IMR-90 (cell line): ENCODE results near the gene SERPINB1. TPM values are rescaled to one million over a fixed set of nuclear protein-coding genes. Genes with fewer than 3 reads are reported as not detected.

Experiments
- ATAC-seq: fragments of 200-7000 bp; cut with Tn5 transposase; 2 replicates; pipeline ENCODE4 v1.9.1; 2020; ENCODE audit warnings: low read depth, mild to moderate bottlenecking, moderate library complexity
- BruUV-seq: library from RNA; stranded (reverse); fragments of 400-500 nt; replicated peaks from 2 replicates; lab custom pipeline; 2021; lab: Mats Ljungman, UMichigan
- CTCF ChIA-PET: fragments of 300-600 bp; formaldehyde crosslinking; extraction: SDS; loops from one replicate; lab custom pipeline; 2021; ENCODE audit warnings: antibody characterized with exemption; lab: Yijun Ruan, JAX
- POLR2A ChIA-PET: fragments of 300-600 bp; sonication (Branson Sonifier 250); formaldehyde crosslinking; loops from one replicate; lab custom pipeline; 2022; ENCODE audit warnings: antibody characterized with exemption; ENCODE audit not compliant: unreplicated experiment; lab: Charles Lee
- DNase-seq: peaks from one replicate; pipeline ENCODE4 v3.0.0; 2013
- H2AFZ ChIP-seq: replicated peaks from 2 replicates; pipeline ENCODE3; 2013; ENCODE audit warnings: low read length, mild to moderate bottlenecking; ENCODE audit not compliant: poor library complexity
- H2AK5ac ChIP-seq: 2 replicates; pipeline ENCODE4 v1.6.1; 2013; ENCODE audit warnings: low read depth, low read length, inconsistent platforms
- H2AK9ac ChIP-seq: replicated peaks from 2 replicates; pipeline ENCODE3; 2013; ENCODE audit warnings: mild to moderate bottlenecking, low read depth, low read length, moderate library complexity; ENCODE audit not compliant: poor library complexity
- H2BK120ac ChIP-seq: 2 replicates; pipeline ENCODE4 v1.6.1; 2013; ENCODE audit warnings: low read depth, low read length, inconsistent platforms
- H2BK15ac ChIP-seq: 3 replicates; pipeline ENCODE4 v1.6.1; 2013; ENCODE audit warnings: low read depth, low read length, inconsistent platforms
- H2BK20ac ChIP-seq: 2 replicates; pipeline ENCODE4 v1.6.1; 2013; ENCODE audit warnings: low read depth, mild to moderate bottlenecking, inconsistent platforms, low read length, moderate library complexity
- H2BK5ac ChIP-seq: 2 replicates; pipeline ENCODE4 v1.6.1; 2013; ENCODE audit warnings: mild to moderate bottlenecking, low read depth, low read length, inconsistent platforms; ENCODE audit not compliant: poor library complexity, severe bottlenecking
- H3K14ac ChIP-seq: replicated peaks from 2 replicates; pipeline ENCODE4 v1.6.1; 2013; ENCODE audit warnings: low read depth, low read length, inconsistent platforms
- H3K18ac ChIP-seq: 2 replicates; pipeline ENCODE4 v1.6.1; 2013; ENCODE audit warnings: low read depth, low read length, control low read depth
- H3K23ac ChIP-seq: 2 replicates; pipeline ENCODE4 v1.6.1; 2013; ENCODE audit warnings: low read depth, low read length, inconsistent platforms
- H3K27ac ChIP-seq: 2 replicates; pipeline ENCODE4 v1.5.1; 2013; ENCODE audit warnings: mild to moderate bottlenecking, control low read depth, low read length; ENCODE audit not compliant: insufficient read depth
- H3K27me3 ChIP-seq: 2 replicates; pipeline ENCODE4 v1.6.1; 2013; ENCODE audit warnings: low read length; ENCODE audit not compliant: control insufficient read depth, insufficient read depth
- H3K36me3 ChIP-seq: 2 replicates; pipeline ENCODE4 v1.6.1; 2013; ENCODE audit warnings: low read length, mixed read lengths; ENCODE audit not compliant: control insufficient read depth, insufficient read depth
- H3K4ac ChIP-seq: 2 replicates; pipeline ENCODE4 v1.6.1; 2013; ENCODE audit warnings: low read depth, low read length, inconsistent platforms
- H3K4me1 ChIP-seq: 2 replicates; pipeline ENCODE4 v1.6.1; 2013; ENCODE audit warnings: low read length, mixed read lengths; ENCODE audit not compliant: control insufficient read depth, insufficient read depth
- H3K4me2 ChIP-seq: 2 replicates; pipeline ENCODE4 v1.6.1; 2013; ENCODE audit warnings: low read depth, mild to moderate bottlenecking, control low read depth, low read length, moderate library complexity
- H3K4me3 ChIP-seq: 2 replicates; pipeline ENCODE4 v1.5.1; 2013; ENCODE audit warnings: low read depth, mild to moderate bottlenecking, control low read depth, low read length, moderate library complexity; ENCODE audit not compliant: insufficient read depth
- H3K56ac ChIP-seq: 2 replicates; pipeline ENCODE4 v1.6.1; 2013; ENCODE audit warnings: low read length, inconsistent platforms; ENCODE audit not compliant: insufficient read depth; ENCODE audit errors: extremely low read depth
- H3K79me1 ChIP-seq, 2 experiments: 2 replicates each; pipeline ENCODE4 v1.6.1; 2013; ENCODE audit warnings: low read length in 2 of 2, inconsistent platforms in 1 of 2, low read depth in 1 of 2
- H3K9ac ChIP-seq: 2 replicates; pipeline ENCODE4 v1.6.1; 2013; ENCODE audit warnings: low read depth, low read length, control low read depth
- H3K9me1 ChIP-seq: 2 replicates; pipeline ENCODE4 v1.6.1; 2013; ENCODE audit warnings: low read length, inconsistent platforms; ENCODE audit not compliant: insufficient read depth
- H3K9me3 ChIP-seq: 2 replicates; pipeline ENCODE4 v1.6.1; 2013; ENCODE audit warnings: low read length; ENCODE audit not compliant: control insufficient read depth, insufficient read depth
- H4K20me1 ChIP-seq: 2 replicates; pipeline ENCODE4 v1.6.1; 2013; ENCODE audit warnings: low read length, inconsistent platforms; ENCODE audit not compliant: insufficient read depth
- H4K5ac ChIP-seq: 2 replicates; pipeline ENCODE4 v1.6.1; 2013; ENCODE audit warnings: mild to moderate bottlenecking, low read depth, low read length, control low read depth
- H4K8ac ChIP-seq, 2 experiments: 2 replicates each; pipeline ENCODE4 v1.6.1; 2013; ENCODE audit warnings: low read depth in 2 of 2, low read length in 2 of 2, control low read depth in 1 of 2, inconsistent platforms in 1 of 2
- H4K91ac ChIP-seq: 2 replicates; pipeline ENCODE4 v1.6.1; 2013; ENCODE audit warnings: low read depth, low read length, inconsistent platforms; ENCODE audit not compliant: insufficient read depth
- CEBPB ChIP-seq: IDR thresholded peaks from 2 replicates; pipeline ENCODE4 v1.6.1; 2012; ENCODE audit warnings: low read depth, low read length, improper control_type of control experiment
- CHD1 ChIP-seq: IDR thresholded peaks from 2 replicates; pipeline ENCODE4 v1.6.1; 2012; ENCODE audit warnings: low read depth, low read length, improper control_type of control experiment
- FOS ChIP-seq: fragments of 150-350 bp; IDR thresholded peaks from 2 replicates; pipeline ENCODE4 v1.6.1; 2016; ENCODE audit warnings: low read depth, low read length
- MAZ ChIP-seq: IDR thresholded peaks from 2 replicates; pipeline ENCODE4 v1.6.1; 2012; ENCODE audit warnings: low read depth, mild to moderate bottlenecking, low read length, improper control_type of control experiment, moderate library complexity, borderline replicate concordance
- MXI1 ChIP-seq: IDR thresholded peaks from 2 replicates; pipeline ENCODE4 v1.6.1; 2012; ENCODE audit warnings: low read depth, mild to moderate bottlenecking, low read length, moderate library complexity, borderline replicate concordance
- NFE2L2 ChIP-seq: fragments of 150-350 bp; IDR thresholded peaks from 2 replicates; pipeline ENCODE4 v1.6.1; 2016; ENCODE audit warnings: low read depth, mild to moderate bottlenecking, low read length
- POLR2A ChIP-seq: IDR thresholded peaks from 2 replicates; pipeline ENCODE4 v1.6.1; 2012; ENCODE audit warnings: mild to moderate bottlenecking, low read depth, low read length
- RAD21 ChIP-seq: IDR thresholded peaks from 2 replicates; pipeline ENCODE4 v1.6.1; 2012; ENCODE audit warnings: low read length, improper control_type of control experiment
- RCOR1 ChIP-seq: IDR thresholded peaks from 2 replicates; pipeline ENCODE4 v1.6.1; 2012; ENCODE audit warnings: mild to moderate bottlenecking, low read length, improper control_type of control experiment; ENCODE audit not compliant: insufficient replicate concordance
- RFX5 ChIP-seq: IDR thresholded peaks from 2 replicates; pipeline ENCODE4 v1.8.0; 2012; ENCODE audit warnings: low read depth, mild to moderate bottlenecking, low read length, moderate library complexity
- SMC3 ChIP-seq: fragments of 150-350 bp; IDR thresholded peaks from 2 replicates; pipeline ENCODE4 v1.6.1; 2016; ENCODE audit warnings: low read depth, mild to moderate bottlenecking, antibody characterized with exemption, low read length, moderate library complexity
- WGBS, 2 experiments: methylation state at CpG; one replicate each; pipeline versions ENCODE4 v1.1.5 to v1.1.7; 2013; ENCODE audit warnings: missing lambda C conversion rate in 2 of 2; ENCODE audit not compliant: insufficient read length in 1 of 2; ENCODE audit errors: extremely low coverage in 2 of 2; 5-methylcytosine and 5-hydroxymethylcytosine counted together
- dilution Hi-C: fragments of 300-500 bp; cut with HindIII; formaldehyde crosslinking; loops from one replicate; pipeline ENCODE4 v1.14.3; 2018; ENCODE audit warnings: low sequenced_read_pairs; ENCODE audit not compliant: unreplicated experiment
- in situ Hi-C: fragments of 300-500 bp; cut with MboI; formaldehyde crosslinking; loops from 3 replicates; pipeline ENCODE4 v1.14.3; 2019; ENCODE audit warnings: low sequenced_read_pairs, inconsistent platforms, mixed read lengths
- intact Hi-C: fragments of 100-400 bp; cut with micrococcal nuclease; formaldehyde crosslinking; loops from 2 replicates; pipeline ENCODE4 v1.10.0; 2022
- polyA plus RNA-seq, 3 experiments: library from polyadenylated mRNA; depleted of rRNA; stranded (reverse); fragments of >200 nt; gene quantifications; 2 replicates each; pipeline ENCODE4 v1.2.3, GENCODE V29; 2012; ENCODE audit warnings: low replicate concordance in 1 of 3
- total RNA-seq: library from RNA; depleted of rRNA; stranded (reverse); fragments of >200 nt; gene quantifications from 2 replicates; pipeline ENCODE4 v1.2.3, GENCODE V29; 2012
- TF ChIP-seq, protein P1 (sequence below): conservative IDR thresholded peaks from 2 replicates; pipeline ENCODE4 v1.5.1; 2012; ENCODE audit warnings: mild to moderate bottlenecking, low read depth, low read length, improper control_type of control experiment
- TF ChIP-seq, protein P2 (sequence below): fragments of 150-350 bp; IDR thresholded peaks from 2 replicates; pipeline ENCODE4 v1.6.1; 2016; ENCODE audit warnings: low read depth, mild to moderate bottlenecking, low read length, moderate library complexity, borderline replicate concordance
- TF ChIP-seq, protein P3 (sequence below): fragments of 150-350 bp; IDR thresholded peaks from 2 replicates; pipeline ENCODE4 v1.6.1; 2017; ENCODE audit warnings: mild to moderate bottlenecking, antibody characterized with exemption, low read length, low read depth

Gene SERPINB1
- total and polyA plus RNA-seq, 2 of the 4 experiments (the other 2 are of a cell fraction): 6.1 to 9.1 TPM

DNA sequence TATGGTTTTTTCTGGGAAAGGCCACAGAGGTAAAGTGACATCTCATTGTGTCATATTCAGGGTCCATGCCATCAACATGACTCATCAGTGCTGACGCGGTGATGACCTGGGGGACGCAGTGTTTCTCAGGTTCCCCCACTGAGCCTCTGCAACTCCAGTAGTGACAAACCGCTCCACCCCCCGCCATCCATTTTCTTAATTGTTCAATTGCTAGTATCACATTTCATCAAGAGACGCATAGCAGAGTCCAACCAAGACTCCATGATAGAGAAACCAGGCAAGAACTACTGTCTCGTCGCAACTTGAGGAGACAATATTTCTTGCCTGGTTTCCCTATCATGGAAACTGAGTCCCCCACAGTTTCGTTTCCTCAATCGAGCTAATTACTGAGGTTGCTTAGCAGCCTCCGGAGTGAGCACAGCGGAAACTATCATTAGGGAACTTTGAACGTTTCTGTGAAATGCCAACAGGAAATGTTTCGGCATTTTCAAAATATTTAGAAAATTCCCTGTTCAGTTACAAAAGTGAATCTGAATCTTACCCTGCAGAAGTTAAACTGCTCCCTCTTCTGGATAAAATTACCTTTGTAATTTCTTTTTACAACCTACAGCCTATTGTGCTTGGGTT is 12.2 kb upstream of the SERPINB1 start:
- peak overlapping the region; percentile 87 for H3K9ac ChIP-seq
- no peaks in the 10 kb centered on the region for H3K27me3 ChIP-seq
- peak overlapping the region; percentile 91 for H2AFZ ChIP-seq
- H3K14ac ChIP-seq: peak overlapping the region; percentile 98
- ATAC-seq (peak; percentile 58), DNase-seq (peak; percentile 89)
- peak overlapping the region; percentile 97 for H2BK15ac ChIP-seq
- 26% methylated on average over 11 of the region's 14 CpGs; no CpG with 5 or more reads in 1 of the 2 experiments for WGBS, 2 experiments
- no peaks in the 10 kb centered on the region for H3K9me3 ChIP-seq
- peak overlapping the region; percentile 98 for H4K91ac ChIP-seq
- intact Hi-C loops (loop anchor here (1.0 to 2.0 kb wide), 2 partner anchors 49 to 63 kb away; partner anchors contain the start of gene SERPINB9), in situ Hi-C loops (no loop called here), dilution Hi-C loops (no loop called here)
- H3K18ac ChIP-seq: peak overlapping the region; percentile 99
- no peaks in the 10 kb centered on the region for H3K36me3 ChIP-seq
- H3K79me1 ChIP-seq: peaks cover 0 to 28% of the 10 kb centered on the region in 2 experiments; a peak in 3 of 4 replicates
- H3K56ac ChIP-seq: peak overlapping the region; percentile 97
- peak overlapping the region; percentile 97 for H3K27ac ChIP-seq
- H2BK20ac ChIP-seq: peak overlapping the region; percentile 98
- peak overlapping the region; percentile 94 for H2AK5ac ChIP-seq
- H3K4me3 ChIP-seq: peak overlapping the region; percentile 58
- peak overlapping the region; percentile 71 for H2AK9ac ChIP-seq
- ChIA-PET POLR2A (no interaction called here), CTCF (interaction anchor here (0.5 to 1.5 kb wide), 2 partner anchors 73 to 98 kb away, joined by 3 read pairs; no protein-coding TSS in a partner anchor)
- H3K23ac ChIP-seq: peak overlapping the region; percentile 98
- peak overlapping the region; percentile 96 for H3K4ac ChIP-seq
- no peaks in the 10 kb centered on the region for H4K20me1 ChIP-seq
- H3K4me2 ChIP-seq: peak overlapping the region; percentile 89
- peak overlapping the region; percentile 89 to 97 for H4K8ac ChIP-seq
- no TSS peak for BruUV-seq
- peak overlapping the region; percentile 98 for H2BK120ac ChIP-seq
- peaks cover 35% of the 10 kb centered on the region for H3K4me1 ChIP-seq
- H4K5ac ChIP-seq: peak overlapping the region; percentile 99
- peaks cover 42% of the 10 kb centered on the region for H3K9me1 ChIP-seq
- H2BK5ac ChIP-seq: peak overlapping the region; percentile 98
- TF ChIP-seq, protein P1, sequence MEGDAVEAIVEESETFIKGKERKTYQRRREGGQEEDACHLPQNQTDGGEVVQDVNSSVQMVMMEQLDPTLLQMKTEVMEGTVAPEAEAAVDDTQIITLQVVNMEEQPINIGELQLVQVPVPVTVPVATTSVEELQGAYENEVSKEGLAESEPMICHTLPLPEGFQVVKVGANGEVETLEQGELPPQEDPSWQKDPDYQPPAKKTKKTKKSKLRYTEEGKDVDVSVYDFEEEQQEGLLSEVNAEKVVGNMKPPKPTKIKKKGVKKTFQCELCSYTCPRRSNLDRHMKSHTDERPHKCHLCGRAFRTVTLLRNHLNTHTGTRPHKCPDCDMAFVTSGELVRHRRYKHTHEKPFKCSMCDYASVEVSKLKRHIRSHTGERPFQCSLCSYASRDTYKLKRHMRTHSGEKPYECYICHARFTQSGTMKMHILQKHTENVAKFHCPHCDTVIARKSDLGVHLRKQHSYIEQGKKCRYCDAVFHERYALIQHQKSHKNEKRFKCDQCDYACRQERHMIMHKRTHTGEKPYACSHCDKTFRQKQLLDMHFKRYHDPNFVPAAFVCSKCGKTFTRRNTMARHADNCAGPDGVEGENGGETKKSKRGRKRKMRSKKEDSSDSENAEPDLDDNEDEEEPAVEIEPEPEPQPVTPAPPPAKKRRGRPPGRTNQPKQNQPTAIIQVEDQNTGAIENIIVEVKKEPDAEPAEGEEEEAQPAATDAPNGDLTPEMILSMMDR: peak; percentile 60
- no peak for TF ChIP-seq RFX5
- peak; percentile 64 for TF ChIP-seq CEBPB
- TF ChIP-seq, protein P2, sequence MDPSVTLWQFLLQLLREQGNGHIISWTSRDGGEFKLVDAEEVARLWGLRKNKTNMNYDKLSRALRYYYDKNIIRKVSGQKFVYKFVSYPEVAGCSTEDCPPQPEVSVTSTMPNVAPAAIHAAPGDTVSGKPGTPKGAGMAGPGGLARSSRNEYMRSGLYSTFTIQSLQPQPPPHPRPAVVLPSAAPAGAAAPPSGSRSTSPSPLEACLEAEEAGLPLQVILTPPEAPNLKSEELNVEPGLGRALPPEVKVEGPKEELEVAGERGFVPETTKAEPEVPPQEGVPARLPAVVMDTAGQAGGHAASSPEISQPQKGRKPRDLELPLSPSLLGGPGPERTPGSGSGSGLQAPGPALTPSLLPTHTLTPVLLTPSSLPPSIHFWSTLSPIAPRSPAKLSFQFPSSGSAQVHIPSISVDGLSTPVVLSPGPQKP: no peak
- peak; percentile 59; the same call in 1 of the 2 replicates for TF ChIP-seq NFE2L2
- peak; percentile 55; the same call in 1 of the 2 replicates for TF ChIP-seq POLR2A
- no peak for TF ChIP-seq RCOR1
- TF ChIP-seq, protein P3, sequence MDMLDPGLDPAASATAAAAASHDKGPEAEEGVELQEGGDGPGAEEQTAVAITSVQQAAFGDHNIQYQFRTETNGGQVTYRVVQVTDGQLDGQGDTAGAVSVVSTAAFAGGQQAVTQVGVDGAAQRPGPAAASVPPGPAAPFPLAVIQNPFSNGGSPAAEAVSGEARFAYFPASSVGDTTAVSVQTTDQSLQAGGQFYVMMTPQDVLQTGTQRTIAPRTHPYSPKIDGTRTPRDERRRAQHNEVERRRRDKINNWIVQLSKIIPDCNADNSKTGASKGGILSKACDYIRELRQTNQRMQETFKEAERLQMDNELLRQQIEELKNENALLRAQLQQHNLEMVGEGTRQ: no peak
- peak; percentile 50 for TF ChIP-seq SMC3
- TF ChIP-seq CHD1: peak; percentile 82; the same call in 1 of the 2 replicates
- no peak; the same call in 1 of the 2 replicates for TF ChIP-seq MAZ
- peak; percentile 88 for TF ChIP-seq FOS
- peak; percentile 58 for TF ChIP-seq RAD21
- TF ChIP-seq MXI1: no peak
